Duodenal mucosa (tissue), 2 donors: Measurements from ENCODE around the gene LPAR1.
"Not testable (repeated sequence)": the region's sequence is repeated elsewhere in the genome, so short reads cannot be mapped to it uniquely, and the experiment has no call there.

Experiments used
- H3K27ac ChIP-seq: one replicate; pipeline ENCODE4 v1.7.0; 2013; ENCODE audit warnings: low read depth, low read length
- H3K27me3 ChIP-seq, 2 donors: one replicate each; pipeline ENCODE4 v1.7.0; 2013; ENCODE audit warnings: low read length in 2 of 2, control low read depth in 1 of 2; ENCODE audit not compliant: insufficient read depth in 2 of 2, control insufficient read depth in 1 of 2
- H3K36me3 ChIP-seq, 2 donors: one replicate each; pipeline ENCODE4 v1.7.0; 2013; ENCODE audit warnings: low read length in 2 of 2, control low read depth in 1 of 2; ENCODE audit not compliant: insufficient read depth in 2 of 2, control insufficient read depth in 1 of 2
- H3K4me1 ChIP-seq, 2 donors: one replicate each; pipeline ENCODE4 v1.7.0; 2013; ENCODE audit warnings: low read length in 2 of 2, control low read depth in 1 of 2; ENCODE audit not compliant: insufficient read depth in 2 of 2, control insufficient read depth in 1 of 2
- H3K4me3 ChIP-seq, 2 donors: one replicate each; pipeline ENCODE4 v1.7.0; 2013; ENCODE audit warnings: low read length in 2 of 2, low read depth in 1 of 2
- H3K9ac ChIP-seq, 2 donors: one replicate each; pipeline ENCODE4 v1.7.0; 2013; ENCODE audit warnings: low read length in 2 of 2, low read depth in 1 of 2
- H3K9me3 ChIP-seq, 2 donors: one replicate each; pipeline ENCODE4 v1.7.0; 2013; ENCODE audit warnings: low read length in 2 of 2, control low read depth in 1 of 2; ENCODE audit not compliant: control insufficient read depth in 1 of 2

The LPAR1 gene

DNA sequence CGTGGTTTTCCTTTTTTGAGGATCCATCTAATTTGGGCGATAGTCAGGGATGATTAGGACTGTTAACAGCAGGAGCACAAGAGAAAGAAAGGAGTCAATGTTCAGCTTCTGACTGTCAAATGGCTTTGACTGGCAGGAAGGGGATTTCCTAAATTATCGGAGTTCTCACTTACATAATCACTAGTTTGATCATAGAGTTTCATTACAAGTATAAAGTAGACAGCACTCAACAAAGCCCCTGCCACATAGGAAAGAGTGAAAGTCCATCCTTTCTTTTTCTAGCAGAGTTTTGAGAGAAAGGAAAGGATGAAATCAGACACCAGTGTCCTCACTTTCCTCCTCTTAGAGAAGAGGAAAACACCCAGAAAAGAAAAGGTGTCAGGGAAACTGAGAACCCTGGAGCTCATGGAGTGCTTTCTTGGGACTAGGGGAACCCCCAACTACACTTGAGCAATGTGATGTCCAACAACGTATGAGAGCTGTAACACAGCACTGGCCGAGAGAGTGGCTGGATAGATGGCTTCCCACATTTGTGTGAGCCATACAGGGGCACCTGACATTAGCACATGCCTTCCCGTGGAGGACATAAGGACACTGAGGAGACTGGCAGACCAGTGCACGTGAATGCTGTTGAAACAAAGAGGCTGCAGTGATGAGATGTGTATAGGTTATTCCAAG lies 26.0 kb upstream of the LPAR1 start:
- H3K4me3 ChIP-seq, result no peak overlapping the region
- no peak overlapping the region for H3K9ac ChIP-seq
- no peaks in the 10 kb centered on the region for H3K36me3 ChIP-seq
- H3K9me3 ChIP-seq, result no peaks in the 10 kb centered on the region
- no peak overlapping the region for H3K27ac ChIP-seq
- no peaks in the 10 kb centered on the region for H3K27me3 ChIP-seq
- H3K4me1 ChIP-seq, result no peaks in the 10 kb centered on the region

DNA sequence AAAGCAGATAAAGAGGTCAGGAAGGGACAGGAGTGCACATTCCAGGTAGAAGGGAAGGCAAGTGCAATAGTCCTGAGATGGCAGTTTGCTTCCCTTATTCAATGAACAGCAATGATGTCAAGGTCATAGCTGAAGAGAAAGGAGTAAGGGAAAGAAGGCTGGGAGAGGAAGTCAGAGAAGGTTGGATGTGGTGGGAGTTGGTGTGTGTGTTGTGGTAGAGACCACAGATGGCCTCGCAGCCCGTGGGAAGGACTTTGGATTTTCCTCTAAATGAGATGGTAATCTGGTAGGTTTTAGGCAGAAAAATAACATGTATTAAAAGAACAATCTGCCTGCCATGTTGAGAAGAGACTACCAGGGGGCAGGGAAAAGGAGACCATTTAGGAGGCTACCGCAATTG lies 25.1 kb upstream of the LPAR1 start:
- Histone ChIP-seq H3K4me1 (no peaks in the 10 kb centered on the region), H3K27me3 (no peaks in the 10 kb centered on the region), H3K36me3 (no peaks in the 10 kb centered on the region), H3K4me3 (no peak overlapping the region), H3K9me3 (no peaks in the 10 kb centered on the region), H3K9ac (no peak overlapping the region), H3K27ac (no peak overlapping the region)

DNA sequence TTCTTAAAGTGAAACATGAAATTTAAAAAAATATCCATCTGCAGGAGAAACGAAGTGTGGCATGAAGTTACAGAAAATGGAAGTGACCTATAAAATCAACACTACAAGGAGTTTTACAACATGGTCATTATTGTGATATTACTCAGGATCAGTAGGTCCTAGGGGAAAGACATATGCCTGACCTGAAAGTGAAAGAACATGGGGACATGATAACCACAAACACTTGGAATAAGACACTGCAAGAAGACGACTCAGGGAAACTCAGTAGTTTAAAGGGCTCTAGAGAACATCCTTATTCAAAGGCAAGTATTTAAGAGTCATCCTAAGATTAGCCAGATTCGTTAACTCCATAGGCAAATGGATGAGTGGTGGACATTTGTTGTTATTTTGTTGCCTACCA lies 19.9 kb upstream of the LPAR1 start:
- Histone ChIP-seq H3K36me3 (no peaks in the 10 kb centered on the region), H3K4me1 (no peaks in the 10 kb centered on the region), H3K9me3 (no peaks in the 10 kb centered on the region), H3K4me3 (no peak overlapping the region), H3K27ac (no peak overlapping the region), H3K9ac (no peak overlapping the region), H3K27me3 (no peaks in the 10 kb centered on the region)

DNA sequence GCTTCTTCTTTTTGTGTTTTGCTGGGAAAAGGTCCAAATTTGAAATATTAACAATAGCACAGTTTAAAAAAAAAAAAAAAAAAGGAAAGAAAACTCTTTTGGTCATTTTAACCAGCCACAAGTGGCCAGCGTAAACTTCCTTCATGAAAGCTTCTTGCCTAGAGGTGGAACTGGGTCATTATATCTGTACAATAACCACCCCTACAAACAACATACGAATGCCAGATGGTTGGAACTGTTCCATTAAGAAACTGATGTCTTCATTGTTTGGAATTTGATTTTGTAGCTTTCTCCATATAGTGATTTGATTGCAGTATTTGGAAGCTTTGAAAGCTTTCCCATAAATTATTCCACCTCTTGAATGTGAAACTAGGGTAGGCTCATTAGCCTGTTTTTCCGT lies 18.3 kb upstream of the LPAR1 start:
- no peak overlapping the region for H3K27ac ChIP-seq
- no peaks in the 10 kb centered on the region for H3K27me3 ChIP-seq
- no peaks in the 10 kb centered on the region for H3K4me1 ChIP-seq
- H3K9ac ChIP-seq, result no peak overlapping the region
- no peak overlapping the region for H3K4me3 ChIP-seq
- no peaks in the 10 kb centered on the region for H3K36me3 ChIP-seq
- no peaks in the 10 kb centered on the region for H3K9me3 ChIP-seq

DNA sequence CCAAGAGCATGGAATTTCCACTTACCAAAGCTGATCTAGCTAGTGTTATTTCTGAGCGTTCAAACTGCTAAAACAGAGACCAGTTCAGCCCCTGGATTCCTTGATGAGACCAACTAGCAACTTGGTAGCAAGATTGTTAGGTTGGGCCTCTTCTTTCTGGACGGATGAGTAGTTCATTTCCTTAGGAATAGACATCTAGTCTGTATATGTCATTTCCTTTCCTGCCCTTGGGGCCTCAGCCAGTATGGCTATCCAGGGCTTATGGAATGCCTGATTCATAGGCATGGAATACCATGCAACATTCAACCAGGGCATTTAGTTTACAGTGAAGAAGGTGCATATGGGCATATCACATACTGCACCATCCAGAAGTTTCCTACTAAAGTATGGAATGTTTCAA lies 14.5 kb upstream of the LPAR1 start:
- Histone ChIP-seq H3K36me3 (no peaks in the 10 kb centered on the region), H3K9me3 (no peaks in the 10 kb centered on the region), H3K4me1 (no peaks in the 10 kb centered on the region), H3K4me3 (no peak overlapping the region), H3K27ac (no peak overlapping the region), H3K27me3 (no peaks in the 10 kb centered on the region), H3K9ac (no peak overlapping the region)

DNA sequence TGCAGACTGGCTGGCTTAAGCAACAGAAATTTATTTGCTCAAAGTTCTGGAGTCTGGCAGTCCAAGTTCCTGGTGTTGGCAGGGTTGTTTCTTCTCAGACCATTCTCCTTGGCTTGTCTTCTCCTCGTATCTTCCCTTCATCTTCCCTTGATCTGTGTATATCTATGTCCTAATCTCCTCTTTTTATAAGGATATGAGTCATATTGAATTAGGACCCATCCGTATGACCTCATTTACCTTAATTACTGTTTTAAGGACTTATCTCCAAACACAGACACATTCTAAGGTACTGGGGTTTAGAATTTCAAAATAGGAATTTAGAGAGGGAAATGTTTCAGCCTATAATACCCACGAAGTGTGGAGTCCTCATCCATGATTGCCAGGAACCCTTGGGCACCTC lies 13.1 kb upstream of the LPAR1 start:
- H3K9me3 ChIP-seq, result no peaks in the 10 kb centered on the region
- no peak overlapping the region for H3K4me3 ChIP-seq
- H3K27me3 ChIP-seq, result no peaks in the 10 kb centered on the region
- no peaks in the 10 kb centered on the region for H3K36me3 ChIP-seq
- no peak overlapping the region for H3K9ac ChIP-seq
- no peak overlapping the region for H3K27ac ChIP-seq
- H3K4me1 ChIP-seq, result no peaks in the 10 kb centered on the region

DNA sequence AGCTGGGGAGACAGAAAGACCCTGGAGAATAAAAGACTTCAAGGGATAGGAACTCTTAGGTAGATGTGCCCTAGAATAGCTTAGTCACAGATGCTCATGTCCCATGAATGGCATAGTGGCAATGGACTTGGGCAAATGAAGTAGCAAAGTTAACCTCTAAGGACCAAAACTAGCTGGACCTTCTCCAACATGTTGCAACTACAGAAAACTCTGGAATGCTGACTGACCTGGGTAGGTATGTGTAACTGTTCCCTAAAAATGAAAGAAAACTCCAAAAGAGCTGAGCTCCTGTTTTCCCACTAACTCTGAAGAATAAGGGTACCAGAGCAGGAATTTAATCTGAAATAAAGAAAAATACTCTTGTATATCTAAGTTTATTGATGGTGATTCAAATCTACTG lies 12.5 kb upstream of the LPAR1 start:
- no peaks in the 10 kb centered on the region for H3K4me1 ChIP-seq
- H3K27me3 ChIP-seq, result no peaks in the 10 kb centered on the region
- no peak overlapping the region for H3K9ac ChIP-seq
- H3K9me3 ChIP-seq, result no peaks in the 10 kb centered on the region
- no peak overlapping the region for H3K4me3 ChIP-seq
- H3K36me3 ChIP-seq, result no peaks in the 10 kb centered on the region
- no peak overlapping the region for H3K27ac ChIP-seq

DNA sequence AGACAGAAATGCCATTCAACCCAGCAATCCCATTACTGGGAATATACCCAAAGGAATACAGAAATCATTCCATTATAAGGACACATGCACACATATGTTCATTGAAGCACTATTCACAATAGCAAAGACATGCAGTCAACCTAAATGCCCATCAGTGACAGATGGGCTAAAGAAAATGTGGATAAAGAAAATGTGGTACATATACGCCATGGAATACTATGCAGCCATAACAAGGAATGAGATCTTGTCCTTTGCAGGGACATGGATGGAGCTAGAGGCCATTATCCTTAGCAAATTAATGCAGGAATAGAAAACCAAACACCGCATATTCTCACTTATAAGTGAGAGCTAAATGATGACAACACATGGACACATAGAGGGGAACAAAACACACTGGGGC lies 9.0 kb upstream of the LPAR1 start:
- not testable (repeated sequence) for H3K36me3 ChIP-seq, H3K27me3 ChIP-seq, H3K4me3 ChIP-seq, H3K4me1 ChIP-seq, H3K27ac ChIP-seq, H3K9me3 ChIP-seq, H3K9ac ChIP-seq

DNA sequence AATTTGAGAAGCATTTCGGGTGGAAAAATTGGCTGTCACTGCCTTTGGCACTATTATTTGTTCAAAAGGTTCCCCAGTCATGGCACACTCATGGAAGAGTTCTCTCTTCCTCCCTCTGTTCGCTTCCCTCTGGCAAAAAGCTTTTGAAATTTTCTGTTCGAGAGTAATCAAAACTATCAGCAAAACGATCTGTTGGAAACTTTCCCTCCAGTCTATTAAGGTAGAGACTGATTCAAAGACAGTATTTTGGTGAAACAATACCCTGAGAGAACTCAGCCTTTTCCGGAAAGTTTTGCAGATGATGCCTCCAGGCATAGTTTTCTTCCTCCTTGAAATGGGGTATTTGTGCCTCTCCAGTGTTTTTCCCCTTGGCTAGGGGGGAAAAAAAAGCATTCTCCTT lies 3.6 kb upstream of the LPAR1 start:
- no peak overlapping the region for H3K9ac ChIP-seq
- no peaks in the 10 kb centered on the region for H3K36me3 ChIP-seq
- H3K4me1 ChIP-seq, result peaks cover 0 to 8% of the 10 kb centered on the region in 2 donors
- H3K27ac ChIP-seq, result no peak overlapping the region
- H3K4me3 ChIP-seq, result no peak overlapping the region
- H3K27me3 ChIP-seq, result no peaks in the 10 kb centered on the region
- H3K9me3 ChIP-seq, result no peaks in the 10 kb centered on the region

DNA sequence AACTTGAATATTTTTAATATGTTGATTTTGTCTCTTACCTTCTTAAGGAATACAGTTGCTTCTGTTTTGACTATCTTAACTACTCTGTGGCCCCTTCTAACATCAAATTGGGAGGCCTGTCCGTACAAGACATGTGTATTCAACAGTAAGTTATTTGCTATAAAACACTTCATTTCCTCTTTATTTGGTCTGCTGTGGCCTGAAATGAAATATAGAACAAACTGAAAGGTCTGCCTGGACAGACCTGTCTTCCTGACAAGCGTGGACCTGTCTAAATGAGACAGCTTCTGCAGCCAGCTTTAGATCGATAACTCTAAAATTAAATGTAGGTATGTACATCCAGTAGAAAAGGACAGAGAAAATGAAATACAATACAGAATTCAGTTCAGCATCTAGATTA lies 2.2 kb upstream of the LPAR1 start:
- Histone ChIP-seq H3K27me3 (no peaks in the 10 kb centered on the region), H3K9ac (no peak overlapping the region), H3K9me3 (no peaks in the 10 kb centered on the region), H3K27ac (no peak overlapping the region), H3K4me3 (no peak overlapping the region), H3K4me1 (peaks cover 4 to 15% of the 10 kb centered on the region in 2 donors), H3K36me3 (no peaks in the 10 kb centered on the region)
